Activated CD4-positive, alpha-beta T cell treated with anti-CD3 and anti-CD28 coated beads for 36 hours (primary cell): ENCODE data around the gene LRRK1. TPM values are rescaled to one million over a fixed set of nuclear protein-coding genes. Genes with fewer than 3 reads are reported as not detected.

Experiments used
- ATAC-seq: fragments of 200-7000 bp; cut with Tn5 transposase; one replicate; pipeline ENCODE4 v1.10.0; 2021; ENCODE audit warnings: mild to moderate bottlenecking, moderate library complexity
- CTCF ChIA-PET: fragments of 350-600 bp; sonication (Branson Sonifier 250); formaldehyde crosslinking; loops from one replicate; lab custom pipeline; 2021; ENCODE audit warnings: antibody characterized with exemption; lab: Charles Lee
- POLR2A ChIA-PET: fragments of 350-600 bp; sonication (Branson Sonifier 250); formaldehyde crosslinking; loops from one replicate; lab custom pipeline; 2021; ENCODE audit warnings: antibody characterized with exemption, inconsistent platforms; lab: Charles Lee
- DNase-seq: peaks from one replicate; pipeline ENCODE4 v3.0.0-alpha.2; 2020
- H3K27ac Mint-ChIP-seq: one replicate; pipeline ENCODE4 v1.8.0; 2021; ENCODE audit warnings: mixed read lengths
- H3K27me3 Mint-ChIP-seq: one replicate; pipeline ENCODE4 v1.8.0; 2021; ENCODE audit warnings: mixed read lengths
- H3K36me3 Mint-ChIP-seq: one replicate; pipeline ENCODE4 v1.8.0; 2021; ENCODE audit warnings: low read depth, mixed read lengths
- H3K4me1 Mint-ChIP-seq: one replicate; pipeline ENCODE4 v1.8.0; 2021; ENCODE audit warnings: mixed read lengths
- H3K4me3 Mint-ChIP-seq: one replicate; pipeline ENCODE4 v1.8.0; 2021; ENCODE audit warnings: mild to moderate bottlenecking, moderate library complexity, mixed read lengths
- H3K9me3 Mint-ChIP-seq: one replicate; pipeline ENCODE4 v1.8.0; 2021; ENCODE audit warnings: low read depth, mixed read lengths
- intact Hi-C, 2 experiments: fragments of 100-400 bp; cut with DNase I in 1 of 2; cut with micrococcal nuclease in 1 of 2; formaldehyde crosslinking; loops; one replicate each; pipeline versions ENCODE4 v1.14.2 to v1.15.1; 2022 to 2024; cut with DNase I, micrococcal nuclease
- total RNA-seq, 2 experiments: library from RNA; stranded (reverse); gene quantifications; one replicate each; pipeline ENCODE4 v1.2.3, GENCODE V29; 2021

The LRRK1 gene
- total RNA-seq, 2 experiments from 2014 or later, result 0.35 to 0.73 TPM

DNA sequence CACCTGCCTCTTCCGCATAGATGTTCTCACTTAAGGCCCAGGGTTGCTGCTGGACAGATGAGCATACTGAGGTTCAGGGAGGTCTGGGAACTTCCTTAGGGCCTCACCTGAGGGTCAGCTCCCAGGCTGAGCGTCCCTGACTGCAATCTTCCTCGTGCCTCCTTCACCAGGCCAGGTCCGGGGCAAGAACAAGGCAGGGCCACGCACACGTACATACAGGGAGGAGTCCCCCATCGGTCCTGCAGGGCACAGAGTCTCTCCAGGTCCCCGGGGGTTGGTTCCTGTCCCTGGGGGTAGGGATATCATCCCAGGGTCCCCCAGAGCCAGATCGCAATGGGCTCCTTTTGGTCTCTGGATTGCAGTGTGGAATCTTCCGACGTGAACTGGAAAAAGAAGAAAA lies 130.1 kb downstream of the LRRK1 start:
- no peak overlapping the region for H3K27ac Mint-ChIP-seq
- intact Hi-C loops, result no loop called here
- DNase-seq, result no peak

GRCh38 chr15:101049856-101050622 lies 130.9 kb downstream of the LRRK1 start:
- intact Hi-C loops, result no loop called here
- no peaks in the 10 kb centered on the region for H3K27me3 Mint-ChIP-seq
- no peaks in the 10 kb centered on the region for H3K9me3 Mint-ChIP-seq
- no peak overlapping the region for H3K4me3 Mint-ChIP-seq
- H3K27ac Mint-ChIP-seq, result no peak overlapping the region
- CTCF ChIA-PET, result interaction anchor here (1.2 kb wide), 1 partner anchor 34 kb away, joined by 3 read pairs; no protein-coding TSS in a partner anchor
- H3K4me1 Mint-ChIP-seq, result no peaks in the 10 kb centered on the region
- ATAC-seq (no peak), DNase-seq (no peak)
- H3K36me3 Mint-ChIP-seq, result no peaks in the 10 kb centered on the region
- POLR2A ChIA-PET, result no interaction called here

More for the DNA sequence above, 130.1 kb downstream of the LRRK1 start:
- ChIA-PET CTCF (no interaction called here), POLR2A (no interaction called here)
- no peaks in the 10 kb centered on the region for H3K4me1 Mint-ChIP-seq
- H3K27me3 Mint-ChIP-seq, result no peaks in the 10 kb centered on the region
- no peak overlapping the region for H3K4me3 Mint-ChIP-seq
- no peaks in the 10 kb centered on the region for H3K36me3 Mint-ChIP-seq
- no peak for ATAC-seq
- no peaks in the 10 kb centered on the region for H3K9me3 Mint-ChIP-seq

- no peaks in the 10 kb centered on the region for H3K9me3 Mint-ChIP-seq
- ChIA-PET POLR2A (no interaction called here), CTCF (interaction anchor here (1.2 kb wide), 1 partner anchor 35 kb away, joined by 3 read pairs; no protein-coding TSS in a partner anchor)
- H3K27ac Mint-ChIP-seq, result no peak overlapping the region
- no peaks in the 10 kb centered on the region for H3K4me1 Mint-ChIP-seq
- intact Hi-C loops, result no loop called here
- DNase-seq, result no peak
- no peaks in the 10 kb centered on the region for H3K27me3 Mint-ChIP-seq
- no peak overlapping the region for H3K4me3 Mint-ChIP-seq
- no peaks in the 10 kb centered on the region for H3K36me3 Mint-ChIP-seq
- ATAC-seq, result no peak
Observed at GRCh38 chr15:101050623-101051290, 131.6 kb downstream of the LRRK1 start.

GRCh38 chr15:101051291-101052030 lies 132.3 kb downstream of the LRRK1 start:
- intact Hi-C loops, result no loop called here
- CTCF ChIA-PET, result interaction anchor here (0.7 kb wide), 1 partner anchor 207 kb away, joined by 3 read pairs; no protein-coding TSS in a partner anchor
- no peaks in the 10 kb centered on the region for H3K36me3 Mint-ChIP-seq
- no peaks in the 10 kb centered on the region for H3K4me1 Mint-ChIP-seq
- H3K27me3 Mint-ChIP-seq, result peaks cover 4% of the 10 kb centered on the region
- no peak for DNase-seq
- H3K9me3 Mint-ChIP-seq, result no peaks in the 10 kb centered on the region
- H3K27ac Mint-ChIP-seq, result no peak overlapping the region
- H3K4me3 Mint-ChIP-seq, result no peak overlapping the region
- POLR2A ChIA-PET, result no interaction called here
- no peak for ATAC-seq

DNA sequence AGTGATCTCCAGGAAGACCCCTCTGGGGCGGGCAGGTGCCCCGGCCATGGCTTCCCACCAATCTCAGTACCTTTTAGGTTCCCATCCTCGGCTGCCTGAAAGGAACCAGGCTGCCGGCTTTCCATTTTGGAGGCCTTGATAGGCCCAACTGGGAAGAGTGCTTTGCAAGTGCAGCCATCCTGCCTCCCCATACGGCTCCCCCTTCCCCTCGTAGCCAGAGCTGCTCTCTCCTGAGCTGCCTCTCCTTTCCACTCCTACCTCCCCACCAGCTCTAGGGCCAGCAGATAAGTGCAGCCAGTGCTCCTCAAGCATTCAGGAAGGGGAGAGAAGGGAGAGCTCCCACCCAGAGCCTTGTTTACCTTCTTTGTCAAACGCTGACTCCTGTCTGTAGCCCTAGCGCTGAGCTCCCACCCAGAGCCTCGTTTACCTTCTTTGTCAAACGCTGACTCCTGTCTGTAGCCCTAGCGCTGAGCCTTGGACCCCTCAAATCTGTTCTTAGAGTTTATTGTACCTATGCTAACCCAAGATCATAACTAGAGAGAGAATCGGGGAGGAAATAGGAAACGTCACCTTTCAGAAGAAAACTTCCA lies 133.0 kb downstream of the LRRK1 start:
- intact Hi-C loops, result no loop called here
- no peaks in the 10 kb centered on the region for H3K36me3 Mint-ChIP-seq
- CTCF ChIA-PET, result interaction anchor here (0.6 to 0.7 kb wide), 2 partner anchors 135 to 206 kb away, joined by 3 read pairs; no protein-coding TSS in a partner anchor

DNA sequence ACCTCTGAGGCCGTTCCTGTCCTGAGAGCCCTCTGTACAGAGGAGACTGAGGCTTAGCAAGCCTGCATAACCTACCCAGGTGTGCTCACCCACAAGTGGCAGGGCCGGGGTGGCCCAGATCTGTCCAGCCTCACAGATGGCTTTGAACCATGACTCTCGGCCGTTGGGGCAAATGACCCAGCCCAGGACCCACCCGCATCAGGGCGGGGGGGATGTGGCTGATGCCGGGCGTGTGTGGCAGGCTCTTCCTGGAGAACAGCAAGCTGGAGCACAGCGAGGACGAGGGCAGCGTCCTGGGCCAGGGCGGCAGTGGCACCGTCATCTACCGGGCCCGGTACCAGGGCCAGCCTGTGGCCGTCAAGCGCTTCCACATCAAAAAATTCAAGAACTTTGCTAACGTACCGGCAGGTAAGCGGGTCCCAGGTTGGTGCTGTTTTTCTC lies 133.5 kb downstream of the LRRK1 start:
- intact Hi-C loops, result no loop called here
- ATAC-seq, result no peak

More for the DNA sequence above, 133.0 kb downstream of the LRRK1 start:
- no peak overlapping the region for H3K27ac Mint-ChIP-seq
- DNase-seq (no peak), ATAC-seq (no peak)
- no peaks in the 10 kb centered on the region for H3K4me1 Mint-ChIP-seq
- H3K9me3 Mint-ChIP-seq, result no peaks in the 10 kb centered on the region
- H3K4me3 Mint-ChIP-seq, result no peak overlapping the region
- H3K27me3 Mint-ChIP-seq, result peaks cover 4% of the 10 kb centered on the region
- POLR2A ChIA-PET, result no interaction called here

GRCh38 chr15:101053261-101053660 lies 134.1 kb downstream of the LRRK1 start:
- ATAC-seq (no peak), DNase-seq (no peak)
- ChIA-PET CTCF (interaction anchor here (1.1 to 1.7 kb wide), 2 partner anchors 33 to 37 kb away, joined by 3 read pairs; no protein-coding TSS in a partner anchor), POLR2A (no interaction called here)
- H3K27me3 Mint-ChIP-seq, result peaks cover 4% of the 10 kb centered on the region
- H3K36me3 Mint-ChIP-seq, result no peaks in the 10 kb centered on the region
- H3K27ac Mint-ChIP-seq, result no peak overlapping the region
- no peaks in the 10 kb centered on the region for H3K9me3 Mint-ChIP-seq
- H3K4me3 Mint-ChIP-seq, result no peak overlapping the region
- intact Hi-C loops, result no loop called here
- H3K4me1 Mint-ChIP-seq, result no peaks in the 10 kb centered on the region

More for the DNA sequence above, 133.5 kb downstream of the LRRK1 start:
- Mint-ChIP-seq H3K27ac (no peak overlapping the region), H3K4me1 (no peaks in the 10 kb centered on the region), H3K9me3 (no peaks in the 10 kb centered on the region), H3K27me3 (peaks cover 4% of the 10 kb centered on the region), H3K36me3 (no peaks in the 10 kb centered on the region), H3K4me3 (no peak overlapping the region)
- POLR2A ChIA-PET, result no interaction called here
- CTCF ChIA-PET, result interaction anchor here (0.6 kb wide), 1 partner anchor 136 kb away, joined by 3 read pairs; no protein-coding TSS in a partner anchor
- DNase-seq, result no peak

- Mint-ChIP-seq H3K27me3 (peaks cover 4% of the 10 kb centered on the region), H3K27ac (no peak overlapping the region), H3K4me1 (no peaks in the 10 kb centered on the region), H3K36me3 (no peaks in the 10 kb centered on the region), H3K4me3 (no peak overlapping the region), H3K9me3 (no peaks in the 10 kb centered on the region)
- intact Hi-C loops, result no loop called here
- CTCF ChIA-PET, result interaction anchor here (0.7 to 1.7 kb wide), 3 partner anchors 32 to 190 kb away, joined by 3 to 4 read pairs (median 3); no protein-coding TSS in a partner anchor
- POLR2A ChIA-PET, result no interaction called here
- DNase-seq (no peak), ATAC-seq (no peak)
Observed at GRCh38 chr15:101054116-101054515, 135.0 kb downstream of the LRRK1 start.

GRCh38 chr15:101054991-101055390 lies 135.8 kb downstream of the LRRK1 start:
- Mint-ChIP-seq H3K27ac (no peak overlapping the region), H3K4me1 (no peaks in the 10 kb centered on the region), H3K36me3 (no peaks in the 10 kb centered on the region), H3K4me3 (no peak overlapping the region), H3K27me3 (peaks cover 4% of the 10 kb centered on the region), H3K9me3 (no peaks in the 10 kb centered on the region)
- ChIA-PET POLR2A (no interaction called here), CTCF (interaction anchor here (1.7 kb wide), 1 partner anchor 35 kb away, joined by 3 read pairs; no protein-coding TSS in a partner anchor)
- ATAC-seq (no peak), DNase-seq (no peak)
- intact Hi-C loops, result no loop called here

- ChIA-PET CTCF (no interaction called here), POLR2A (no interaction called here)
- Mint-ChIP-seq H3K27me3 (peaks cover 4% of the 10 kb centered on the region), H3K4me3 (no peak overlapping the region), H3K4me1 (no peaks in the 10 kb centered on the region), H3K9me3 (no peaks in the 10 kb centered on the region), H3K27ac (no peak overlapping the region), H3K36me3 (no peaks in the 10 kb centered on the region)
- intact Hi-C loops, result no loop called here
- no peak for ATAC-seq
- DNase-seq, result no peak
Observed at GRCh38 chr15:101055411-101055810, 136.3 kb downstream of the LRRK1 start.
